ENCODE results near the gene VTA1. TPM values are rescaled to one million over a fixed set of nuclear protein-coding genes. Genes with fewer than 3 reads are reported as not detected.

The VTA1 gene
- total RNA-seq, 3 donors from 2014 or later: 31.8 to 58.8 (median 40.2) TPM

- Histone ChIP-seq H3K4me3 (no peak overlapping the region), H3K4me1 (no peaks in the 10 kb centered on the region), H3K27me3 (no peaks in the 10 kb centered on the region), H3K9me3 (no peaks in the 10 kb centered on the region), H3K36me3 (no peaks in the 10 kb centered on the region), H3K27ac (no peak overlapping the region)
- intact Hi-C loops (cut with DNase I; ENCODE audit: low total_unique reads): no loop called here
- TF ChIP-seq POLR2AphosphoS5 (IDR thresholded peaks at IDR 0.05) (no peak), CTCF (IDR thresholded peaks at IDR 0.05) (no peak), POLR2A (IDR thresholded peaks at IDR 0.05) (no peak)
- DNase-seq (ENCODE audit: low spot score in 2 of 2): no peak
Observed at GRCh38 chr6:142241061-142241460, 94.0 kb downstream of the VTA1 start.

- H3K27ac ChIP-seq: no peak overlapping the region
- no peaks in the 10 kb centered on the region for H3K27me3 ChIP-seq
- no peaks in the 10 kb centered on the region for H3K9me3 ChIP-seq
- no peaks in the 10 kb centered on the region for H3K4me1 ChIP-seq
- no peak for DNase-seq (ENCODE audit: low spot score in 2 of 2)
- intact Hi-C loops (cut with DNase I; ENCODE audit: low total_unique reads): no loop called here
- TF ChIP-seq POLR2A (IDR thresholded peaks at IDR 0.05): no peak
- TF ChIP-seq CTCF (IDR thresholded peaks at IDR 0.05): no peak
- no peak for TF ChIP-seq POLR2AphosphoS5 (IDR thresholded peaks at IDR 0.05)
- no peaks in the 10 kb centered on the region for H3K36me3 ChIP-seq
- H3K4me3 ChIP-seq: no peak overlapping the region
Observed at GRCh38 chr6:142242269-142242668, 95.2 kb downstream of the VTA1 start.

- H3K36me3 ChIP-seq: no peaks in the 10 kb centered on the region
- no peak overlapping the region for H3K27ac ChIP-seq
- no peak for DNase-seq (ENCODE audit: low spot score in 2 of 2)
- TF ChIP-seq POLR2A (IDR thresholded peaks at IDR 0.05) (no peak), POLR2AphosphoS5 (IDR thresholded peaks at IDR 0.05) (no peak), CTCF (IDR thresholded peaks at IDR 0.05) (no peak)
- H3K27me3 ChIP-seq: no peaks in the 10 kb centered on the region
- H3K9me3 ChIP-seq: no peaks in the 10 kb centered on the region
- intact Hi-C loops (cut with DNase I; ENCODE audit: low total_unique reads): no loop called here
- H3K4me3 ChIP-seq: no peak overlapping the region
- H3K4me1 ChIP-seq: no peaks in the 10 kb centered on the region
Observed at GRCh38 chr6:142246960-142247359, 99.9 kb downstream of the VTA1 start.

- H3K36me3 ChIP-seq: no peaks in the 10 kb centered on the region
- DNase-seq (ENCODE audit: low spot score in 2 of 2): no peak
- no peak overlapping the region for H3K27ac ChIP-seq
- H3K9me3 ChIP-seq: no peaks in the 10 kb centered on the region
- no peaks in the 10 kb centered on the region for H3K4me1 ChIP-seq
- no peaks in the 10 kb centered on the region for H3K27me3 ChIP-seq
- intact Hi-C loops (cut with DNase I; ENCODE audit: low total_unique reads): no loop called here
- TF ChIP-seq POLR2AphosphoS5 (IDR thresholded peaks at IDR 0.05): no peak
- TF ChIP-seq CTCF (IDR thresholded peaks at IDR 0.05): no peak
- TF ChIP-seq POLR2A (IDR thresholded peaks at IDR 0.05): no peak
- no peak overlapping the region for H3K4me3 ChIP-seq
Observed at GRCh38 chr6:142249266-142249665, 102.2 kb downstream of the VTA1 start.

GRCh38 chr6:142251930-142252445 is 104.9 kb downstream of the VTA1 start:
- H3K9me3 ChIP-seq: no peaks in the 10 kb centered on the region
- H3K4me3 ChIP-seq: no peak overlapping the region
- no peaks in the 10 kb centered on the region for H3K27me3 ChIP-seq
- no peak for TF ChIP-seq POLR2A (IDR thresholded peaks at IDR 0.05)
- TF ChIP-seq CTCF (IDR thresholded peaks at IDR 0.05): no peak
- H3K4me1 ChIP-seq: no peaks in the 10 kb centered on the region
- no peak for DNase-seq (ENCODE audit: low spot score in 2 of 2)
- H3K36me3 ChIP-seq: no peaks in the 10 kb centered on the region
- intact Hi-C loops (cut with DNase I; ENCODE audit: low total_unique reads): no loop called here
- no peak overlapping the region for H3K27ac ChIP-seq
